HG03575 (cell line): ENCODE results near the gene VAV3.

ENCODE experiments used
- ATAC-seq: cut with Tn5 transposase; IDR thresholded peaks from one replicate; pipeline ENCODE4 v1.9.1; 2021; ENCODE audit not compliant: unreplicated experiment, insufficient number of reproducible peaks, low FRiP score; ENCODE audit errors: extremely low read depth

The VAV3 gene

GRCh38 chr1:107940017-107940577 lies 24.9 kb downstream of the VAV3 start:
- ATAC-seq = no peak

- no peak for ATAC-seq
Measured at GRCh38 chr1:107939256-107939655, 25.7 kb downstream of the VAV3 start.

- no peak for ATAC-seq
Measured at GRCh38 chr1:107936498-107937481, 28.2 kb downstream of the VAV3 start.

- ATAC-seq = peak; percentile 91
Measured at GRCh38 chr1:107935396-107936064, 29.4 kb downstream of the VAV3 start.

GRCh38 chr1:107934578-107934977 lies 30.4 kb downstream of the VAV3 start:
- ATAC-seq = no peak

- ATAC-seq = no peak
Measured at GRCh38 chr1:107933736-107934135, 31.2 kb downstream of the VAV3 start.

- no peak for ATAC-seq
Measured at GRCh38 chr1:107930292-107930691, 34.7 kb downstream of the VAV3 start.

GRCh38 chr1:107927820-107928219 lies 37.2 kb downstream of the VAV3 start:
- no peak for ATAC-seq

- ATAC-seq = no peak
Measured at GRCh38 chr1:107926436-107927080, 38.4 kb downstream of the VAV3 start.

- ATAC-seq = no peak
Measured at GRCh38 chr1:107925565-107925964, 39.4 kb downstream of the VAV3 start.

- no peak for ATAC-seq
Measured at GRCh38 chr1:107920999-107921398, 44.0 kb downstream of the VAV3 start.

GRCh38 chr1:107920561-107920960 lies 44.4 kb downstream of the VAV3 start:
- no peak for ATAC-seq

GRCh38 chr1:107919953-107920352 lies 45.0 kb downstream of the VAV3 start:
- no peak for ATAC-seq

- no peak for ATAC-seq
Measured at GRCh38 chr1:107914119-107914765, 50.7 kb downstream of the VAV3 start.

- ATAC-seq = no peak
Measured at GRCh38 chr1:107912656-107913055, 52.3 kb downstream of the VAV3 start.

GRCh38 chr1:107900090-107900945 lies 64.7 kb downstream of the VAV3 start:
- ATAC-seq = no peak

GRCh38 chr1:107899655-107900054 lies 65.3 kb downstream of the VAV3 start:
- ATAC-seq = no peak
